Panc1 (cell line): ENCODE data around the gene FAM98C. TPM values are rescaled to one million over a fixed set of nuclear protein-coding genes. Genes with fewer than 3 reads are reported as not detected.
A peak's percentile ranks its signal among the peaks of the same experiment; 100 is the strongest.

Experiments used
- ATAC-seq: fragments of 200-7000 bp; cut with Tn5 transposase; 2 replicates; pipeline ENCODE4 v1.9.1; 2020; ENCODE audit warnings: mild to moderate bottlenecking, moderate library complexity
- BruUV-seq: library from RNA; stranded (reverse); fragments of 400-500 nt; replicated peaks from 2 replicates; lab custom pipeline; 2021; lab: Mats Ljungman, UMichigan
- CTCF ChIA-PET: fragments of 300-600 bp; sonication (Branson Sonifier 250); formaldehyde crosslinking; loops from one replicate; lab custom pipeline; 2022; ENCODE audit warnings: antibody characterized with exemption; lab: Charles Lee
- POLR2A ChIA-PET: fragments of 300-600 bp; sonication (Branson Sonifier 250); formaldehyde crosslinking; loops from one replicate; lab custom pipeline; 2022; ENCODE audit warnings: antibody characterized with exemption; lab: Charles Lee
- DNase-seq: peaks from one replicate; pipeline ENCODE4 v3.0.0-alpha.2; 2010; ENCODE audit warnings: low read depth, low spot score
- H3K27ac ChIP-seq: 2 replicates; pipeline ENCODE4 v1.5.1; 2011; ENCODE audit warnings: mild to moderate bottlenecking, low read length, inconsistent platforms
- H3K27me3 ChIP-seq: fragments of 200-500 bp; sonication (Bioruptor generic); 2 replicates; pipeline ENCODE4 v1.6.0; 2014; ENCODE audit warnings: low read length, inconsistent platforms; ENCODE audit not compliant: control insufficient read depth, insufficient read depth
- H3K36me3 ChIP-seq: fragments of 200-500 bp; sonication (Bioruptor generic); 2 replicates; pipeline ENCODE4 v1.5.1; 2014; ENCODE audit warnings: inconsistent platforms, mild to moderate bottlenecking, low read length, moderate library complexity; ENCODE audit not compliant: control insufficient read depth, insufficient read depth
- H3K4me1 ChIP-seq: 2 replicates; pipeline ENCODE4 v1.5.1; 2011; ENCODE audit warnings: inconsistent platforms, mild to moderate bottlenecking, low read length, moderate library complexity; ENCODE audit not compliant: control insufficient read depth, insufficient read depth
- H3K4me3 ChIP-seq, 2 experiments: 2 replicates each; pipeline ENCODE4 v1.5.1; 2011 to 2012; ENCODE audit warnings: low read depth in 2 of 2, low read length in 2 of 2, mild to moderate bottlenecking in 2 of 2, inconsistent platforms in 1 of 2, moderate library complexity in 1 of 2
- H3K9me3 ChIP-seq: fragments of 200-500 bp; sonication (Bioruptor generic); 2 replicates; pipeline ENCODE4 v1.5.1; 2014; ENCODE audit warnings: low read depth, mild to moderate bottlenecking, inconsistent platforms, low read length, moderate library complexity; ENCODE audit not compliant: control insufficient read depth, insufficient read depth
- CTCF ChIP-seq: fragments of 450-650 bp; IDR thresholded peaks from 2 replicates; pipeline ENCODE4 v1.5.1; 2017; ENCODE audit warnings: mild to moderate bottlenecking
- POLR2AphosphoS5 ChIP-seq: IDR thresholded peaks from 2 replicates; pipeline ENCODE4 v1.6.1; 2012; ENCODE audit warnings: mild to moderate bottlenecking, low read depth, low read length, moderate library complexity
- REST ChIP-seq, 2 experiments: IDR thresholded peaks; 2 replicates each; pipeline ENCODE4 v1.6.1; 2011 to 2012; ENCODE audit warnings: low read depth in 2 of 2, control low read depth in 1 of 2, low read length in 1 of 2, mild to moderate bottlenecking in 1 of 2, moderate library complexity in 1 of 2; ENCODE audit not compliant: insufficient read depth in 1 of 2
- SIN3A ChIP-seq: IDR thresholded peaks from 2 replicates; pipeline ENCODE4 v1.6.1; 2012; ENCODE audit warnings: low read depth, mild to moderate bottlenecking, low read length, moderate library complexity, borderline replicate concordance; ENCODE audit not compliant: insufficient read depth
- TCF7L2 ChIP-seq: IDR thresholded peaks from 2 replicates; pipeline ENCODE4 v1.6.1; 2011; ENCODE audit warnings: mild to moderate bottlenecking, low read depth, low read length, inconsistent platforms
- in situ Hi-C: cut with HindIII; loops from 2 replicates; pipeline ENCODE4 v1.10.0; 2016; ENCODE audit warnings: low sequenced_read_pairs, low pct_unique_long_range_greater_than_20kb
- intact Hi-C: fragments of 100-400 bp; cut with micrococcal nuclease; formaldehyde crosslinking; loops from one replicate; pipeline ENCODE4 v1.10.0; 2022; ENCODE audit not compliant: unreplicated experiment
- total RNA-seq: library from RNA; stranded (reverse); gene quantifications from one replicate; pipeline ENCODE4 v1.2.1, GENCODE V29; 2021; ENCODE audit not compliant: unreplicated experiment

The FAM98C gene
- total RNA-seq, 1 experiment from 2014 or later = 24.7 TPM

- TF ChIP-seq CTCF = no peak
- no peak for TF ChIP-seq TCF7L2
- TF ChIP-seq POLR2AphosphoS5 = no peak
- no peak for TF ChIP-seq SIN3A
- TF ChIP-seq REST (IDR thresholded peaks at IDR 0.05; ENCODE audit: insufficient read depth in 1 of 2, low read depth in 2 of 2, low read length in 1 of 2) = no peak
Observed at GRCh38 chr19:38383184-38383583, 19.7 kb upstream of the FAM98C start.

GRCh38 chr19:38383743-38384142, 19.1 kb upstream of the FAM98C start:
- POLR2A ChIA-PET = interaction anchor here (1.4 kb wide), 1 partner anchor 10 kb away, joined by 5 read pairs; the partner anchor contains the start of gene PSMD8
- no peak for TF ChIP-seq TCF7L2
- intact Hi-C loops = no loop called here

More at GRCh38 chr19:38383184-38383583, 19.7 kb upstream of the FAM98C start:
- no peaks in the 10 kb centered on the region for H3K27me3 ChIP-seq
- in situ Hi-C loops = no loop called here
- DNase-seq = no peak
- BruUV-seq = TSS peak; percentile 56
- ChIA-PET CTCF (no interaction called here), POLR2A (no interaction called here)
- H3K27ac ChIP-seq = no peak overlapping the region
- peaks cover 4% of the 10 kb centered on the region; the same call in 1 of the 2 replicates for H3K4me1 ChIP-seq
- no peak overlapping the region for H3K4me3 ChIP-seq
- intact Hi-C loops = no loop called here
- H3K9me3 ChIP-seq = no peaks in the 10 kb centered on the region
- no peak for ATAC-seq
- peaks cover 18% of the 10 kb centered on the region for H3K36me3 ChIP-seq

More at GRCh38 chr19:38383743-38384142, 19.1 kb upstream of the FAM98C start:
- H3K27ac ChIP-seq = no peak overlapping the region
- H3K27me3 ChIP-seq = no peaks in the 10 kb centered on the region
- in situ Hi-C loops = no loop called here
- no peak overlapping the region for H3K4me3 ChIP-seq
- ATAC-seq (no peak), DNase-seq (no peak)
- H3K36me3 ChIP-seq = peaks cover 18% of the 10 kb centered on the region
- H3K9me3 ChIP-seq = no peaks in the 10 kb centered on the region
- H3K4me1 ChIP-seq = peaks cover 4% of the 10 kb centered on the region
- CTCF ChIA-PET = interaction anchor here (0.6 kb wide), 1 partner anchor 138 kb away, joined by 6 read pairs; no protein-coding TSS in a partner anchor
- no TSS peak for BruUV-seq
